Adrenal gland (tissue), 12 donors: ENCODE measurements around the gene GABRA4. TPM values are rescaled to one million over a fixed set of nuclear protein-coding genes. Genes with fewer than 3 reads are reported as not detected.

Experiments used
- DNase-seq, 7 donors: peaks; one replicate each; pipeline ENCODE4 v3.0.0-alpha.2; 2019 to 2020
- H3K27ac ChIP-seq, 5 donors: fragments of 200-600 bp; sonication (generic) in 4 of 5; 1 replicate in 3 of 5; 2 replicates in 2 of 5; pipeline versions ENCODE4 v1.5.1 to v1.8.0; 2016 to 2020; ENCODE audit warnings: mild to moderate bottlenecking in 1 of 5
- H3K27me3 ChIP-seq: fragments of 200-600 bp; 2 replicates; pipeline ENCODE4 v1.8.0; 2021
- H3K36me3 ChIP-seq, 2 donors: fragments of 200-600 bp; replicated peaks in 1 of 2; 1 replicate in 1 of 2; 2 replicates in 1 of 2; pipeline versions ENCODE4 v1.5.1 to v1.8.0; 2018 to 2022
- H3K4me1 ChIP-seq, 2 donors: fragments of 200-600 bp; replicated peaks in 1 of 2; 1 replicate in 1 of 2; 2 replicates in 1 of 2; pipeline versions ENCODE4 v1.5.1 to v1.8.0; 2018 to 2021
- H3K4me3 ChIP-seq, 4 donors: fragments of 200-600 bp; sonication (generic) in 3 of 4; one replicate each; pipeline ENCODE4 v1.5.1; 2016 to 2018
- H3K9me3 ChIP-seq, 3 donors: fragments of 200-600 bp; sonication (generic) in 1 of 3; replicated peaks in 1 of 3; 1 replicate in 2 of 3; 2 replicates in 1 of 3; pipeline versions ENCODE4 v1.5.1 to v1.8.0; 2016 to 2021
- CTCF ChIP-seq, 6 experiments: fragments of 450-650 bp in 4 of 6; fragments of 200-600 bp in 2 of 6; sonication (generic) in 1 of 6; IDR thresholded peaks; 1 replicate in 5 of 6; 2 replicates in 1 of 6; pipeline versions ENCODE4 v1.5.1 to v1.8.0; 2016 to 2021; ENCODE audit warnings: antibody characterized with exemption in 6 of 6, mild to moderate bottlenecking in 2 of 6, moderate library complexity in 1 of 6
- POLR2A ChIP-seq, 2 donors: fragments of 450-650 bp; IDR thresholded peaks; one replicate each; pipeline ENCODE4 v1.6.1; 2017; ENCODE audit warnings: antibody characterized with exemption in 2 of 2, mild to moderate bottlenecking in 2 of 2, moderate library complexity in 1 of 2
- WGBS, 4 donors: extraction: QIAGEN DNeasy Blood & Tissue Kit in 2 of 4; methylation state at CpG; one replicate each; pipeline versions ENCODE4 v1.1.5 to v1.1.7; 2013 to 2017; 5-methylcytosine and 5-hydroxymethylcytosine counted together
- intact Hi-C, 2 donors: fragments of 100-400 bp; cut with DNase I; formaldehyde crosslinking; loops; one replicate each; pipeline versions ENCODE4 v1.14.1 to v1.15.0; 2022 to 2023
- polyA plus RNA-seq, 3 donors: library from polyadenylated mRNA; stranded (reverse); fragments of 200-250 nt in 2 of 3; fragments of 350-450 nt in 1 of 3; fragmentation: Illumina TruSeq in 1 of 3; extraction: RNeasy Lipid Tissue Mini Kit (QIAGEN cat#74804) in 1 of 3; gene quantifications; one replicate each; pipeline ENCODE4 v1.2.3, GENCODE V29; 2013 to 2014
- total RNA-seq, 9 donors: library from RNA; depleted of rRNA in 4 of 9; stranded (reverse); fragments of >200 nt in 4 of 9; fragments of 120-200 nt in 1 of 9; fragmentation: NEBNext Ultra II Directional in 1 of 9; extraction: Animal tissue kit (Norgen Biotek cat#: 25700) in 1 of 9; gene quantifications; one replicate each; pipeline versions ENCODE4 v1.1.0 to v1.2.4, GENCODE V29; 2013 to 2023
- donor health status: healthy with polysubstance abuse.
- donor health status: Bipolar disorder and iron deficiency.
- donor health status: DM: yes; HTN: yes; CAD: no.
- donor health status: DM: no; HTN: no; CAD: no.
- donor health status: DM: no; HTN: no; CAD: no.
- donor health status: DM: yes; HTN: yes; CAD: no.

The GABRA4 gene
- total and polyA plus RNA-seq, 12 donors: under 0.01 to 0.14 TPM; not detected in 10

DNA sequence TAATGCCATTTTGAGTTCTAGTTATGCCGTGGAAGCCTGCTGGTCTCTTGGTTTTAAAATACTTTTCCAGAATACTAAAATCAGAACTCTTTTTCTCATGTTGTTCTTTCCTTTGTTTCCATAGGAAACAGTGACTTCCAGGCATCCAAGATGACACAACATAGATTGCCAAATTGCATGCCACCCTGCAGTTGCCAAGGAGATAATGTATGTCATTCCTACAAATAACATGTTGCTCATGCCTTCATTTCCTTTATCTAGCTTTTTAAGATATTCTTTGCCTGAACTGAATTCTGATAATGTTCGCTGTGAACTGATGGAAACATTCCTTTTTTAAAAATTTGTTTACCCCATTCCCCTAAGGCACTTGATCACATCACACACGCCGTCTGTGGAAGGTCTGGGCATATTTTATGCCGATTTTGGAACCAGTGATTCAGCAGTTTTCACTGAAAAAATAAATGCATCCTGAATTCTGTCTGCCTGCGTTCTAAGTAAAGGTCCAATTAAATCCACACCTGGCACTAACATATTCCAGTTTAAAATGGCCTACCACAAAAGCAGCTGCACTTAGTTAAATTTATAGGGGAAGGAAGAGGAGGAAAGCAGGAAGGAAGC, 46.4 kb downstream of the GABRA4 start:
- 56 to 66% (median 60%) methylated on average over 6 of the region's 6 CpGs for WGBS, 4 donors
- no peak for TF ChIP-seq POLR2A (IDR thresholded peaks at IDR 0.05)
- no peak for TF ChIP-seq CTCF (IDR thresholded peaks at IDR 0.05)
- no peaks in the 10 kb centered on the region for H3K36me3 ChIP-seq
- no peak for DNase-seq
- no peaks in the 10 kb centered on the region for H3K4me1 ChIP-seq
- H3K27me3 ChIP-seq: no peaks in the 10 kb centered on the region
- no peaks in the 10 kb centered on the region for H3K9me3 ChIP-seq
- H3K27ac ChIP-seq: no peak overlapping the region
- intact Hi-C loops: no loop called here
- no peak overlapping the region for H3K4me3 ChIP-seq

DNA sequence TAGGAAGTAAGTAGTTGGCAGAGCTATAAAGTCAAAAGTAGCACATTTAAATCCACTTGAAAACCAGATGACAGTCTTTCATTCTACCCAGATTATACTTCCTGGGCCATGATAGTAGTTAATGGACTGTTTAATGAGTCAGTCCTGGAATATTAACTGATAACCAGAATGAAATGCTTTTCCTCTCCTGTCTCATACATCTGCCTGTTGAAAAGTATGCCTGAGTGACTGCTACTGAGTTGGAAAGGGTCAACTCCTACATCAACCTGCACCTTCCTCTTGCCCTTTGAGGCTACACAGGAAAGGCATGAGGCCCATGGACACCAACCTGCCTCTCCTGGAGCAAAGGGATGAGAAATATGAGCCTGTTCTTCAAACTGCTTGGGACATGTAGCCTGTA, 48.3 kb downstream of the GABRA4 start:
- TF ChIP-seq CTCF (IDR thresholded peaks at IDR 0.05) (no peak), POLR2A (IDR thresholded peaks at IDR 0.05) (no peak)
- Histone ChIP-seq H3K27ac (no peak overlapping the region), H3K4me1 (no peaks in the 10 kb centered on the region), H3K36me3 (no peaks in the 10 kb centered on the region), H3K27me3 (no peaks in the 10 kb centered on the region), H3K9me3 (no peaks in the 10 kb centered on the region), H3K4me3 (no peak overlapping the region)
- intact Hi-C loops: no loop called here
- no peak for DNase-seq

- DNase-seq: no peak
- Histone ChIP-seq H3K4me1 (no peaks in the 10 kb centered on the region), H3K9me3 (no peaks in the 10 kb centered on the region), H3K36me3 (no peaks in the 10 kb centered on the region), H3K27ac (no peak overlapping the region), H3K27me3 (no peaks in the 10 kb centered on the region), H3K4me3 (no peak overlapping the region)
- WGBS, 4 donors: 88 to 91% (median 90%) methylated on average over 1 of the region's 1 CpG
- intact Hi-C loops: no loop called here
- TF ChIP-seq CTCF (IDR thresholded peaks at IDR 0.05) (no peak), POLR2A (IDR thresholded peaks at IDR 0.05) (no peak)
These were observed 49.0 kb downstream of the GABRA4 start for GRCh38 chr4:46944345-46944744.

DNA sequence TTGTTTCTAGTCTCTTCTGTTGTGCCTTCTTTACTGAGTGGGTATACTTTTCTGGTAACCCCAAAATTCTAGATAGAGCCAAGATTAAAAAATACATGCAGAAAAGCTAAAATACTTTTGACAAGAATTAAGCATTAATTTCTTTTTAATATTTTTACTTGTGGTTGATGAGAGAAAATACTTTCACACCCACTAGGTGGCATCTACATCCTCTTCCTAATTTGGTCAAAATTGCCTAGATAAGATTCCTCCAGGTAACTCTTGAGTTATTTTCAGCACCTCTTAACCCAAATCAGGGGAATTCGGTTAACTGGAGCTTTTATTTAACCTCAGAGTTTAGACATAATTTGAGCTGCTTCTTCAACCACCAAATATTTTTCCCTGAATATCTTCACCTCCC, 55.9 kb downstream of the GABRA4 start:
- WGBS, 4 donors: 48 to 55% (median 52%) methylated on average over 1 of the region's 1 CpG
- no peaks in the 10 kb centered on the region for H3K36me3 ChIP-seq
- DNase-seq: no peak
- no peaks in the 10 kb centered on the region for H3K9me3 ChIP-seq
- no peaks in the 10 kb centered on the region for H3K4me1 ChIP-seq
- no peak for TF ChIP-seq POLR2A (IDR thresholded peaks at IDR 0.05)
- TF ChIP-seq CTCF (IDR thresholded peaks at IDR 0.05): no peak
- no peak overlapping the region for H3K27ac ChIP-seq
- H3K4me3 ChIP-seq: no peak overlapping the region
- intact Hi-C loops: no loop called here
- H3K27me3 ChIP-seq: no peaks in the 10 kb centered on the region
